T-helper 22 cell (primary cell): ENCODE results near the gene INTS3.
A peak's percentile ranks its signal among the peaks of the same experiment; 100 is the strongest.
"Not testable (repeated sequence)": the region's sequence is repeated elsewhere in the genome, so short reads cannot be mapped to it uniquely, and the experiment has no call there.

Source experiments
- DNase-seq: peaks from one replicate; pipeline ENCODE4 v3.0.0-alpha.2; 2020; ENCODE audit warnings: low read depth

INTS3 gene

GRCh38 chr1:153778051-153778823 is 50.4 kb downstream of the INTS3 start:
- DNase-seq = no peak

- no peak for DNase-seq
Observed at GRCh38 chr1:153778824-153779519, 51.1 kb downstream of the INTS3 start.

GRCh38 chr1:153779781-153780541 is 52.1 kb downstream of the INTS3 start:
- DNase-seq = no peak

- DNase-seq = no peak
Observed at GRCh38 chr1:153780551-153780950, 52.7 kb downstream of the INTS3 start.

GRCh38 chr1:153782648-153783047 is 54.8 kb downstream of the INTS3 start:
- DNase-seq = not testable (repeated sequence)

GRCh38 chr1:153783233-153784190 is 55.7 kb downstream of the INTS3 start:
- peak; percentile 82 for DNase-seq

GRCh38 chr1:153786038-153786790 is 58.4 kb downstream of the INTS3 start:
- no peak for DNase-seq

GRCh38 chr1:153789478-153790034 is 61.7 kb downstream of the INTS3 start:
- DNase-seq = no peak

- no peak for DNase-seq
Observed at GRCh38 chr1:153790313-153790965, 62.6 kb downstream of the INTS3 start.

- DNase-seq = no peak
Observed at GRCh38 chr1:153790966-153791647, 63.3 kb downstream of the INTS3 start.

- no peak for DNase-seq
Observed at GRCh38 chr1:153791648-153792253, 63.9 kb downstream of the INTS3 start.

GRCh38 chr1:153792631-153793041 is 64.8 kb downstream of the INTS3 start:
- DNase-seq = no peak

- no peak for DNase-seq
Observed at GRCh38 chr1:153793261-153793972, 65.6 kb downstream of the INTS3 start.

GRCh38 chr1:153793973-153794615 is 66.2 kb downstream of the INTS3 start:
- DNase-seq = no peak

GRCh38 chr1:153794624-153795329 is 66.9 kb downstream of the INTS3 start:
- no peak for DNase-seq

GRCh38 chr1:153795330-153795837 is 67.5 kb downstream of the INTS3 start:
- DNase-seq = no peak
